HG03571 (cell line): Measurements from ENCODE around the gene LMAN2.
"Not testable (repeated sequence)": the region's sequence is repeated elsewhere in the genome, so short reads cannot be mapped to it uniquely, and the experiment has no call there.

Source experiments
- ATAC-seq: cut with Tn5 transposase; IDR thresholded peaks from one replicate; pipeline ENCODE4 v1.9.1; 2021; ENCODE audit not compliant: unreplicated experiment

LMAN2 gene

GRCh38 chr5:177349762-177350161 is 1.7 kb downstream of the LMAN2 start:
- ATAC-seq: no peak

GRCh38 chr5:177349362-177349647 is 2.2 kb downstream of the LMAN2 start:
- no peak for ATAC-seq

DNA sequence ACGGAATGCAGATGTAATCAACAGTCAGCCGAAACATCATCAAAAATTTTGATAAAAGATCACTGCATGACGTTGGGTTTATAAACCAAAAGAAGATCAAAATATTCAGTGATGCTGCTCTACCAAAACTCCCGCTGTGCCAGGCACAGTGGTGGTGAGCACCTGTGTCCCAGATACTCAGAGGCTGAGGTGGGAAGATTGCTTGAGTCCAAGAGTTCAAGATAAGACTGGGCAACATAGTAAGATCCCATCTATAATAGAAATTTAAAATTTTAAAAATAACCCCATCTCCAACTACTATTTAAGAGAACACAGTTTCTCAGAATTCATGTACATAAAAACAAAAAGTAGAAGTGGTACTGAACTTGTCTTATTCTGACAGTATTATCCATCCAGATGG is 3.8 kb downstream of the LMAN2 start:
- no peak for ATAC-seq

- ATAC-seq: no peak
These were observed 4.6 kb downstream of the LMAN2 start for GRCh38 chr5:177346820-177347219.

GRCh38 chr5:177344891-177345290 is 6.6 kb downstream of the LMAN2 start:
- ATAC-seq: no peak

- ATAC-seq: no peak
These were observed 7.7 kb downstream of the LMAN2 start for GRCh38 chr5:177343777-177344176.

- not testable (repeated sequence) for ATAC-seq
These were observed 8.5 kb downstream of the LMAN2 start for GRCh38 chr5:177343000-177343399.

GRCh38 chr5:177339107-177339638 is 12.3 kb downstream of the LMAN2 start:
- no peak for ATAC-seq

- no peak for ATAC-seq
These were observed 13.0 kb downstream of the LMAN2 start for GRCh38 chr5:177338251-177339106.

- no peak for ATAC-seq
These were observed 14.6 kb downstream of the LMAN2 start for GRCh38 chr5:177336603-177337494.

DNA sequence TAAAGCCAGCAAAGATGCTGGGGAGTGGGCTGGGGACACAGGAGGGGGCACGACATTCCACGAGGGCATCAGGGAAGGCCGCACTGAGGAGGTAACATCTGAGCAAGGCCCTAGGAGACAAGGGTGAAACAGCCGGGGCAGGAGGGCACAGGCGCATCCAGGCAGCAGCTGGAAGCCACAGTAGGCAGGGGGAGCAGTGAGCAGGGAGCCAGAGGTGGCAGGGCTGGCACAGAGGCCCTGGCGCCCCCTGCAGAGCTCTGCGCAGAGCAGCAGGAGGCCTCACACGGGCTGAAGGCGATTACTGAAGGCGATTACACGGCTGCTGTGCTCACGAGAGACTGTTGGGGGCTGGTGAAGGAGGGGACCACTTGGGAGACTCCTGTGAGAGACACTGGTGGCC is 15.4 kb downstream of the LMAN2 start:
- ATAC-seq: no peak

- ATAC-seq: no peak
These were observed 15.8 kb downstream of the LMAN2 start for GRCh38 chr5:177335701-177336065.

GRCh38 chr5:177334781-177335700 is 16.4 kb downstream of the LMAN2 start:
- ATAC-seq: no peak

- ATAC-seq: no peak
These were observed 17.3 kb downstream of the LMAN2 start for GRCh38 chr5:177334155-177334551.

DNA sequence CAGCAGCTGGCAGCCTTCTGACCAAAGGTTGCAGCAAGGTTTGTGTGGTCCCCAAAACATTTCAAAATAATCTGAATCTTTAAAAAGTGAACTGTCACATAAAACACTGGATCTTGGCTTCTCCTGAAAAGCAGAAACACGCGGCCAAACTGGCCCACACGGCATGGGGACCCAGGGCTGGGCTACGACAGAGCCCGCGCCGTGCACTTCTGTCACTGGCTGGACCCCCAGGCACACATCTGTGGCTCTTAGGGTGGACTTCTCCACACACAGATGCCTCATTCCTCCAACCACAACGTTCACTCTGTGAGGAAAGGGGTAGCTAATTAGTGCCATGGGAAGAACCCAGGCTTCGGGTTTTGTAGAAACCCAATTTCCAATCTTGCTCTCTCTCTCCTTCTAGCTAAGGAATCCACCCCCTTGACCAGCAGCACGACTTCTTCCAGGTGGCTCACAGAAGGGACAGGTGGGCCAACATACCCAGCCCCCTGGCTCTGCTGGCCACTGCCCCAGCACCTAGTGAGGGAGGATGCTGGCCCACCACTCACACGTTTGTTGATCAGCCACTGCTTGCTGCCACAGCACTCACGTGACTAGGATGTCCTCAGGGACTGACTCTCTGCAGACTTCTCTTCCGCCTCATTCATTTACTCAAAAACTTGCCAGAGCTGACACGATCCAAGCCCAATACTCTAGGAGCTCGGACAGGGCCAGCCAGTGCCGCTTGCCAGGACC is 17.9 kb downstream of the LMAN2 start:
- no peak for ATAC-seq

DNA sequence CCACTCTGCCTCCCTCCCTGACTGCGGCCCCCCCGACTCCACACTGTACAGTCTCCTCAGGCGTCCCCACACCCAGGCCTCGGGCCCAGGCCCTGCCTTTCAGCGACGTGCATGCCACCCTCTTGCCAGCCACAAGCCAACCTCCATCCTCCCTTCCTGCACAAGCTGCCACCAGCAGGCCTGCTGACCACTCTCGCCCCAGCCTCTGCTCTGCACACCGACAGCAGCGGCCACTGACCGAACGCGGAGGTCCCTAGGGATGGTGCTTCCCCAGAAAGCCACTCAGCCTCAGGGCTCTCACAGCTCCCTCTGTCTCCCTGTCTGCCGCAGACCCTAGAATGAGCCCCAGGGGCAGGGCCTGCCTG is 18.6 kb downstream of the LMAN2 start:
- ATAC-seq: no peak

DNA sequence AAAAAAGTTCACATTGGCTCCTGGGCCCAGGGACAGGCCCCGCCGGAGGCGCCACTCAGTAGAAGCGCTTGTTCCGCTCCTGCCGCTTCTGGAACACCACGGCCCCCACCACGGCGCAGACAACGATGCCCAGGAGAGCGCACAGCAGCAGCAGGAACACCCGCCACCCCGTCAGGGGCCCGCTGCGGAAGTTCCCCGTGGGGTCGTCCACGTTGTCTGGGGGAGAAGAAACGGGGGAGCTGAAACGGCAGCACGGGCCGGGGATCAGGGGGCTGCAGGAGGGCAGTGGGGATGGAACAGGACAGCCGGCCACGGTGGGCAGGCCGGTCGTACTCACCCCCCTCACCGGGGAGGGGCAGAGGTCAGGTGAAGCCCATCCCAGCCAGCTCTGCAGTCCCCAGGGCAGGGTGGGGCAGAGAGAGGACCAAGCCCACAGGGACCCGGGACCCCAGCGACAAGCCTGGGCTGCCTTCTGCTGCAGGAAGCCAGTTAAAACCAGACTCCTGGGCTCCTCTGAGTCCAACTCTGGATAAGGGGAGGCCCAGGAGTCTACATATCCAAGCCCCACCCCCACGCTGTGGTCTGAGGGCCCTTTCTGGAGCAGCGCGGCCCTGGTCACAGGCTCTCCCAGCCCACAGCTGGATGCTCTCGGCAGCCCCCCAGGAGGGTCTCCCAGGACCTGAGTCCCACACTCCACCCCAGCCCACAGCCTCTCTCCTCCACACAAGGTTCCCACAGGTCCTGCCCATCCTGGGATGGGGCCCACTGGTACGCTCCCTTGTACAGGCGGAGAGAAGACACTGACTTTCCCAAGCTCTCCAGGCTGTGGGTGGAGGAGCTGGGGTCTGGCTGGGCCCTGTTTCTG is 19.2 kb downstream of the LMAN2 start:
- ATAC-seq: no peak

DNA sequence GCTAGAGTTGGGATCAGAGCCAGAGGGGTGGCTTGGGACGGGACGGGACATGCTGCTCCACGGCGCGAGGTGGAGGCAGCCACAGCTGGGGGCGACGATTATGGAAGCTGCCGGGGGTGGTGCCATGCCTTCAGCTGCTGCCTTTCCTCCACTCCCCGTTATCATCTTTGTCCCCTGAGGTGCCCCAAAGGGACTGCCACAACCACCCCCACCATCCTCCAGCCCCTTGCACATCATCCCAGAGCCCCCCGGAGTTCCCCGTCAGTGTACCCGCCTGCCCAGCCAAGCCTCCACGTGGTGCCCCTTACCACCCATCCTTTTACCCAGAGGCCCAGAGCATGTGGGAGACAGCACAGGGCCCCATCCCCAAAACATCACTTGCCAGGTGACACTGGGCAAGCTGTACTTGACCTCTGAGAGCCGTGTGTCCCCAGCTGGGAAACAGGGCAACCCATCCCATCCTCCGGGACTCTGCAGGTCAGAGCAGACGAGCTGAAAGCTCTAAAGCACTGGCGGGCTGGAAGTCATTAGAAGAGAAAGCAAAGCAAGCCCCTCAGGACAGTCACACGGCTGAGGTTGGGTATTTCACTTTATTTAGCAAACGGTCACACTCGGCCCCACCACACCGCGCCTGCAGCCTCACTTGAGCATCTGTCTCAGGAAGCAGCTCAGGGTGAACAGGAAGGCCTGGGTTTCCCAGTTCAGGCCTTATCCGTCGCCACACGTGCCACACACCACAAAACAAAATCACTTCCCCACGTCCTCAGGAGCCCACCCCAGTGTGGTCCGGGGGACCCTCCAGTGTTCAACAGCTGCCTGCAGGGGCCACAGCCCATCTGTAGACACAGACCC is 20.3 kb downstream of the LMAN2 start:
- no peak for ATAC-seq

GRCh38 chr5:177329883-177330282 is 21.6 kb downstream of the LMAN2 start:
- no peak for ATAC-seq
